ENCODE measurements around the gene CDA. TPM values are rescaled to one million over a fixed set of nuclear protein-coding genes. Genes with fewer than 3 reads are reported as not detected.

Gene CDA
- total RNA-seq, 4 donors from 2014 or later = 1.9 to 13.2 (median 2.8) TPM

- ATAC-seq (ENCODE audit: low FRiP score) = no peak
- no peak for TF ChIP-seq CTCF (IDR thresholded peaks at IDR 0.05)
- no peak for DNase-seq (ENCODE audit: low spot score)
Observed at GRCh38 chr1:20665726-20666125, 76.8 kb downstream of the CDA start.

GRCh38 chr1:20666146-20666545 lies 77.2 kb downstream of the CDA start:
- ATAC-seq (ENCODE audit: low FRiP score) = no peak
- TF ChIP-seq CTCF (IDR thresholded peaks at IDR 0.05) = no peak
- no peak for DNase-seq (ENCODE audit: low spot score)

GRCh38 chr1:20666804-20667203 lies 77.9 kb downstream of the CDA start:
- no peak for ATAC-seq (ENCODE audit: low FRiP score)
- no peak for DNase-seq (ENCODE audit: low spot score)
- no peak for TF ChIP-seq CTCF (IDR thresholded peaks at IDR 0.05)

Other genes starting within 250 kb of the CDA start
- gene CAMK2N1, start 102.9 kb upstream of the CDA start, total RNA-seq = 1 to 10 TPM; 4.4 to 6.5 (median 5.4) TPM
- 10 to 100 TPM; 22.1 to 36.4 (median 27.1) TPM for gene MUL1, start 80.9 kb upstream of the CDA start, total RNA-seq
- gene FAM43B, start 36.5 kb upstream of the CDA start, total RNA-seq = 1 to 10 TPM in 1 of 4 donors, under 1 TPM in 3; 0.31 to 2.2 (median 0.70) TPM
- 100 to 1,000 TPM in 2 of 4 donors, 10 to 100 TPM in 2; 71.9 to 132 (median 111) TPM for gene PINK1, start 44.4 kb downstream of the CDA start, total RNA-seq
- gene DDOST, start 72.3 kb downstream of the CDA start, total RNA-seq = 100 to 1,000 TPM; 119 to 155 (median 141) TPM
- 10 to 100 TPM in 1 of 4 donors, 1 to 10 TPM in 3; 2.6 to 14.8 (median 4.1) TPM for gene KIF17, start 128.9 kb downstream of the CDA start, total RNA-seq
- 1 to 10 TPM in 1 of 4 donors, under 1 TPM in 2, not detected in 1; 0.25 to 5.8 (median 0.84) TPM for gene SH2D5, start 143.6 kb downstream of the CDA start, total RNA-seq
- gene HP1BP3, start 198.2 kb downstream of the CDA start, total RNA-seq = 100 to 1,000 TPM; 138 to 202 (median 148) TPM